Breast epithelium (tissue), 3 donors: Measurements from ENCODE around the gene GLMP.

Experiments used
- POLR2A ChIP-seq: fragments of 450-650 bp; IDR thresholded peaks from one replicate; pipeline ENCODE4 v1.6.1; 2016; ENCODE audit warnings: antibody characterized with exemption, mild to moderate bottlenecking, moderate library complexity
- POLR2AphosphoS5 ChIP-seq, 3 donors: sonication (generic); formaldehyde crosslinking; IDR thresholded peaks; one replicate each; pipeline ENCODE4 v1.6.1; 2017; ENCODE audit warnings: antibody characterized with exemption in 3 of 3
- TF ChIP-seq, protein P1 (sequence below), 3 donors: fragments of 450-650 bp; IDR thresholded peaks; one replicate each; pipeline ENCODE4 v1.5.1; 2016 to 2017; ENCODE audit warnings: antibody characterized with exemption in 3 of 3, mild to moderate bottlenecking in 3 of 3, moderate library complexity in 3 of 3

DNA sequence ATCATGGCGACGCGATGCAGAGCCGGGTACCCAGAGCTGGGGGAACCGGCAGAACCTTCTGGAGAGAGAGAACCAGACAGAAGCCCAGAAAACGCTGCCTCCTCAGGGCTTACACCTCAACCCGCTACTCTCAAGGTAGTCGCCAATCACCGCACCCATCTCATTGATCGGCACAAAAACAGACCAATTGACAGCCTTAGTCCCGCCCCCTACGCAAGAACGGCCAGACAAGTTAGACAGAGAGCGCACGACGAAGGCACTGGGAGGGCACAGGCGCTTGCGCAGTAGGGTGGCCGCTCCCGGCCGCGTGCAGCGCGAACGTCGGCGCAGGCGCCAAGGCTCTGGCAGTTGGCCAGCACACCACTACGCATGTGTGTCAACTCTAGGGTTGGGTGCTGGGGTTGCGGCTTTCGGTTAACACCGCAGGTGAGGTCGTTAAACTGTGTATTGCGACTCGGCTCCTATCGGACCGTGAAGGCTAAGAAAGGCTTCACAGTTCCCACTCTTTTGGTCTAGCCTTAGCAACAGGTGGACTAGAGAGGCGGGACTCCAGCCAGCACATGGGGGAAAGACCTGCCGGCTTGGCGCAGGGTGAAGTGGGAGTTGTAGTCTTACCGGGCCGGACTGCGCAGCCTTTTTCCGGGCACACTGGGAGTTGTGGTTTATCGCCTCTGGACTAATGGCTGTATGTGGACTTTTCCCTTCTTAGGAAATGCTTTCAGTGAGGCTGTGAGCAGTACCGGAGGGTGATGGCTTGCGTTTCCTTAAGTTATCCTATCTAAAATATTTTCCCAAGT lies 42.9 kb upstream of the GLMP start, which contains the start of the genes CCT3 and TSACC:
- TF ChIP-seq, protein P1, sequence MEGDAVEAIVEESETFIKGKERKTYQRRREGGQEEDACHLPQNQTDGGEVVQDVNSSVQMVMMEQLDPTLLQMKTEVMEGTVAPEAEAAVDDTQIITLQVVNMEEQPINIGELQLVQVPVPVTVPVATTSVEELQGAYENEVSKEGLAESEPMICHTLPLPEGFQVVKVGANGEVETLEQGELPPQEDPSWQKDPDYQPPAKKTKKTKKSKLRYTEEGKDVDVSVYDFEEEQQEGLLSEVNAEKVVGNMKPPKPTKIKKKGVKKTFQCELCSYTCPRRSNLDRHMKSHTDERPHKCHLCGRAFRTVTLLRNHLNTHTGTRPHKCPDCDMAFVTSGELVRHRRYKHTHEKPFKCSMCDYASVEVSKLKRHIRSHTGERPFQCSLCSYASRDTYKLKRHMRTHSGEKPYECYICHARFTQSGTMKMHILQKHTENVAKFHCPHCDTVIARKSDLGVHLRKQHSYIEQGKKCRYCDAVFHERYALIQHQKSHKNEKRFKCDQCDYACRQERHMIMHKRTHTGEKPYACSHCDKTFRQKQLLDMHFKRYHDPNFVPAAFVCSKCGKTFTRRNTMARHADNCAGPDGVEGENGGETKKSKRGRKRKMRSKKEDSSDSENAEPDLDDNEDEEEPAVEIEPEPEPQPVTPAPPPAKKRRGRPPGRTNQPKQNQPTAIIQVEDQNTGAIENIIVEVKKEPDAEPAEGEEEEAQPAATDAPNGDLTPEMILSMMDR (IDR thresholded peaks at IDR 0.05) = no peak
- TF ChIP-seq POLR2A (peak; percentile 35), POLR2AphosphoS5 (IDR thresholded peaks at IDR 0.05) (peak; percentile 38 to 94 (median 80))
